ENCODE measurements around the gene FBXW8. TPM values are rescaled to one million over a fixed set of nuclear protein-coding genes. Genes with fewer than 3 reads are reported as not detected.

The FBXW8 gene
- total and polyA plus RNA-seq, 12 donors: 2.4 to 11.3 (median 7.4) TPM

- peak overlapping the region in 9 of 10 donors; percentile 27 to 54 (median 44) for H3K4me3 ChIP-seq
- H3K36me3 ChIP-seq: no peaks in the 10 kb centered on the region
- 2% methylated on average over 52 of the region's 52 CpGs for WGBS, 2 donors
- peaks cover 7 to 99% (median 85%) of the 10 kb centered on the region in 7 donors for H3K27me3 ChIP-seq
- peak in 1 of 8 donors; percentile 28 for ATAC-seq
- intact Hi-C loops (cut with DNase I): loop anchor here in 5 of 10 donors (5.0 to 10.0 kb wide), 3 partner anchors 172 to 177 kb away; no protein-coding TSS in a partner anchor
- TF ChIP-seq CTCF (IDR thresholded peaks at IDR 0.05): no peak
- no peak for DNase-seq
- H3K4me1 ChIP-seq: peaks cover 8 to 43% (median 32%) of the 10 kb centered on the region in 9 donors
- H3K27ac ChIP-seq: no peak overlapping the region
- H3K9me3 ChIP-seq: peaks cover 0 to 5% (median 0%) of the 10 kb centered on the region in 11 donors
These were observed 31.1 kb upstream of the FBXW8 start for GRCh38 chr12:116879509-116880212.

- peak overlapping the region in 9 of 10 donors; percentile 27 to 54 (median 44) for H3K4me3 ChIP-seq
- H3K9me3 ChIP-seq: no peaks in the 10 kb centered on the region
- TF ChIP-seq CTCF (IDR thresholded peaks at IDR 0.05): no peak
- ATAC-seq (no peak), DNase-seq (no peak)
- 2% methylated on average over 20 to 21 of the region's 21 CpGs for WGBS, 2 donors
- no peak overlapping the region for H3K27ac ChIP-seq
- intact Hi-C loops (cut with DNase I): loop anchor here in 5 of 10 donors (5.0 to 10.0 kb wide), 3 partner anchors 173 to 178 kb away; no protein-coding TSS in a partner anchor
- H3K4me1 ChIP-seq: peaks cover 8 to 43% (median 32%) of the 10 kb centered on the region in 9 donors
- H3K36me3 ChIP-seq: no peaks in the 10 kb centered on the region
- peaks cover 7 to 96% (median 80%) of the 10 kb centered on the region in 7 donors for H3K27me3 ChIP-seq
These were observed 30.4 kb upstream of the FBXW8 start for GRCh38 chr12:116880213-116880816.

GRCh38 chr12:116880817-116881324 lies 29.9 kb upstream of the FBXW8 start:
- Histone ChIP-seq H3K4me1 (peaks cover 8 to 43% (median 32%) of the 10 kb centered on the region in 9 donors), H3K27me3 (peaks cover 7 to 91% (median 76%) of the 10 kb centered on the region in 7 donors), H3K36me3 (no peaks in the 10 kb centered on the region), H3K9me3 (no peaks in the 10 kb centered on the region), H3K27ac (no peak overlapping the region), H3K4me3 (peak overlapping the region in 9 of 10 donors; percentile 27 to 54 (median 47))
- intact Hi-C loops (cut with DNase I): loop anchor here in 5 of 10 donors (5.0 to 10.0 kb wide), 3 partner anchors 174 to 179 kb away; no protein-coding TSS in a partner anchor
- 0 to 1% methylated on average over 59 to 65 of the region's 65 CpGs for WGBS, 2 donors
- peak in 2 of 9 donors; percentile 10 to 28 for TF ChIP-seq CTCF (IDR thresholded peaks at IDR 0.05)
- DNase-seq: peak; percentile 10 to 28
- ATAC-seq: peak; percentile 41 to 88 (median 74)

GRCh38 chr12:116881325-116881876 lies 29.3 kb upstream of the FBXW8 start, which contains the start of gene HRK:
TSS of gene HRK (minus strand) at chr12:116881441. CDS start at chr12:116881307, 134 bp downstream.
- Histone ChIP-seq H3K36me3 (no peaks in the 10 kb centered on the region), H3K27me3 (peaks cover 7 to 85% (median 70%) of the 10 kb centered on the region in 7 donors), H3K27ac (no peak within 1 kb of the TSS), H3K9me3 (no peaks in the 10 kb centered on the region), H3K4me3 (peak within 1 kb of the TSS in 9 of 10 donors; percentile 27 to 54 (median 47)), H3K4me1 (peaks cover 8 to 43% (median 32%) of the 10 kb centered on the region in 9 donors)
- DNase-seq (peak in 1 of 2 donors; percentile 6), ATAC-seq (peak in 1 of 8 donors; percentile 31)
- no peak for TF ChIP-seq CTCF (IDR thresholded peaks at IDR 0.05)
- intact Hi-C loops (cut with DNase I): loop anchor here in 5 of 10 donors (5.0 to 10.0 kb wide), 3 partner anchors 174 to 179 kb away; no protein-coding TSS in a partner anchor
- 0% methylated on average over 39 to 49 of the region's 49 CpGs for WGBS, 2 donors
